ENCODE results near the gene FOCAD.

The FOCAD gene

GRCh38 chr9:21023861-21024260 lies 339.8 kb downstream of the FOCAD start:
- no peak for DNase-seq

- DNase-seq: no peak
Measured at GRCh38 chr9:21027295-21027694, 343.2 kb downstream of the FOCAD start.

GRCh38 chr9:21028466-21028865 lies 344.4 kb downstream of the FOCAD start:
- no peak for DNase-seq

- DNase-seq: no peak
Measured at GRCh38 chr9:21029661-21030060, 345.6 kb downstream of the FOCAD start.

- peak in 1 of 2 donors; percentile 25 for DNase-seq
Measured at GRCh38 chr9:21030389-21031035, 346.5 kb downstream of the FOCAD start.

GRCh38 chr9:21031091-21031807 lies 347.2 kb downstream of the FOCAD start, which contains the start of gene HACD4:
HACD4 (minus strand) TSS chr9:21031640; CDS start chr9:21031590, 50 bp downstream.
- peak in 1 of 2 donors; percentile 51 for DNase-seq

- DNase-seq: no peak
Measured at GRCh38 chr9:21031808-21032183, 347.7 kb downstream of the FOCAD start.

- DNase-seq: no peak
Measured at GRCh38 chr9:21037278-21037677, 353.2 kb downstream of the FOCAD start.

- DNase-seq: no peak
Measured at GRCh38 chr9:21039302-21039701, 355.2 kb downstream of the FOCAD start.

GRCh38 chr9:21042466-21042865 lies 358.4 kb downstream of the FOCAD start:
- DNase-seq: no peak

- no peak for DNase-seq
Measured at GRCh38 chr9:21043841-21044240, 359.8 kb downstream of the FOCAD start.

Measured in hippocampal formation (tissue), 2 donors.